ENCODE measurements around the gene A2M.

Gene A2M

DNA sequence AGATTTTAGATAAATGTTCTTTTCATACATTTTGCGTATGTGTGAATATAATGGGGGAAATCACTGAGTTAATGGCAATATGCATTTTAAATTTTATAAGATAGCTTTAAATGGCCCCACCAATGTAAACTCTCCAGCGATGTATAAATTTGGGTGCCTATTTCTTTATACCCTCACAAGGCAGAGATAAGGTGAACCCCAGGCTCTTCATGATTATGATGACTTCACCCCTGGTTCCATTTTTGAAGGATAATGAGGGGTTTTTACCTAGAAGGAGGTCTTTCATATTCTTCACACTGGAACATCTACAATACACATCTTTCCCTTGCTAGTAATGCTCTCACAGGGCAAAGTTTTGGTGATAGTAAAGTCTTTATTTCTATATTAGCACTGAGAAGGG is 91.2 kb downstream of the A2M start:
- Histone ChIP-seq H2AFZ (ENCODE audit: low read depth, low read length, severe bottlenecking) (no peak overlapping the region), H3K4me3 (ENCODE audit: insufficient read depth, low read length, poor library complexity, severe bottlenecking) (no peak overlapping the region), H4K20me1 (ENCODE audit: low read depth, low read length) (no peaks in the 10 kb centered on the region), H3K9ac (ENCODE audit: low read length) (no peak overlapping the region), H3K27me3 (ENCODE audit: low read length) (no peaks in the 10 kb centered on the region), H3K9me3 (ENCODE audit: insufficient read depth, low read length) (no peaks in the 10 kb centered on the region), H3K9me2 (replicated peaks; ENCODE audit: insufficient read depth, low read length) (no peaks in the 10 kb centered on the region), H3K36me3 (ENCODE audit: low read length) (no peaks in the 10 kb centered on the region), H3K79me2 (ENCODE audit: insufficient read depth, low read length) (no peaks in the 10 kb centered on the region), H3K27ac (ENCODE audit: low read depth, low read length) (no peak overlapping the region), H3K4me2 (ENCODE audit: low read depth, low read length, poor library complexity, severe bottlenecking) (no peak overlapping the region), H3F3A (ENCODE audit: insufficient read depth) (no peaks in the 10 kb centered on the region)
- TF ChIP-seq, protein P1, sequence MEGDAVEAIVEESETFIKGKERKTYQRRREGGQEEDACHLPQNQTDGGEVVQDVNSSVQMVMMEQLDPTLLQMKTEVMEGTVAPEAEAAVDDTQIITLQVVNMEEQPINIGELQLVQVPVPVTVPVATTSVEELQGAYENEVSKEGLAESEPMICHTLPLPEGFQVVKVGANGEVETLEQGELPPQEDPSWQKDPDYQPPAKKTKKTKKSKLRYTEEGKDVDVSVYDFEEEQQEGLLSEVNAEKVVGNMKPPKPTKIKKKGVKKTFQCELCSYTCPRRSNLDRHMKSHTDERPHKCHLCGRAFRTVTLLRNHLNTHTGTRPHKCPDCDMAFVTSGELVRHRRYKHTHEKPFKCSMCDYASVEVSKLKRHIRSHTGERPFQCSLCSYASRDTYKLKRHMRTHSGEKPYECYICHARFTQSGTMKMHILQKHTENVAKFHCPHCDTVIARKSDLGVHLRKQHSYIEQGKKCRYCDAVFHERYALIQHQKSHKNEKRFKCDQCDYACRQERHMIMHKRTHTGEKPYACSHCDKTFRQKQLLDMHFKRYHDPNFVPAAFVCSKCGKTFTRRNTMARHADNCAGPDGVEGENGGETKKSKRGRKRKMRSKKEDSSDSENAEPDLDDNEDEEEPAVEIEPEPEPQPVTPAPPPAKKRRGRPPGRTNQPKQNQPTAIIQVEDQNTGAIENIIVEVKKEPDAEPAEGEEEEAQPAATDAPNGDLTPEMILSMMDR (IDR thresholded peaks at IDR 0.05; ENCODE audit: insufficient read depth, low read length, poor library complexity, severe bottlenecking), result no peak
- no peak for TF ChIP-seq EZH2phosphoT487 (conservative IDR thresholded peaks at IDR 0.05; ENCODE audit: low read length)

DNA sequence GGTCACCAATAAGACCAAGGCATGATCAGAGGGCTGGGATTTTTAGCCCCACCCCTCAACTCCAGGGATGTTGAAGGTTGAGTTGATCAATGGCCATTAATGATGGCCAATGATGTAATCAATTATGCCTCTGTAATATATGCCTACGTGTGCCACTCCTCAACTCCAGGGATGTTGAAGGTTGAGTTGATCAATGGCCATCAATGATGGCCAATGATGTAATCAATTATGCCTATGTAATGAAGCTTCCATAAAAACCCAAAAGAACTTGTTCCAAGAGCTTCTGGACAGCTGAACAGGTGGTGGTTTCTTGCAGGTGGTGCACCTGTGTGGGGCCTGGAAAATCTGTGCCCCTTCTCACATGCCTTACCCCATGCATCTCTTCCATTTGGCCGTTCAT is 93.1 kb downstream of the A2M start:
- H3K36me3 ChIP-seq (ENCODE audit: low read length), result no peaks in the 10 kb centered on the region
- H2AFZ ChIP-seq (ENCODE audit: low read depth, low read length, severe bottlenecking), result no peak overlapping the region
- no peak for TF ChIP-seq EZH2phosphoT487 (conservative IDR thresholded peaks at IDR 0.05; ENCODE audit: low read length)
- TF ChIP-seq, protein P1 (IDR thresholded peaks at IDR 0.05; ENCODE audit: insufficient read depth, low read length, poor library complexity, severe bottlenecking), result no peak

More for the DNA sequence above, 93.1 kb downstream of the A2M start:
- Histone ChIP-seq H4K20me1 (ENCODE audit: low read depth, low read length) (no peaks in the 10 kb centered on the region), H3K79me2 (ENCODE audit: insufficient read depth, low read length) (no peaks in the 10 kb centered on the region), H3K9ac (ENCODE audit: low read length) (no peak overlapping the region), H3K27ac (ENCODE audit: low read depth, low read length) (no peak overlapping the region), H3K9me2 (replicated peaks; ENCODE audit: insufficient read depth, low read length) (no peaks in the 10 kb centered on the region), H3K4me2 (ENCODE audit: low read depth, low read length, poor library complexity, severe bottlenecking) (no peak overlapping the region), H3F3A (ENCODE audit: insufficient read depth) (no peaks in the 10 kb centered on the region), H3K4me3 (ENCODE audit: insufficient read depth, low read length, poor library complexity, severe bottlenecking) (no peak overlapping the region), H3K9me3 (ENCODE audit: insufficient read depth, low read length) (no peaks in the 10 kb centered on the region), H3K27me3 (ENCODE audit: low read length) (no peaks in the 10 kb centered on the region)

Measured in SU-DHL-6 (cell line).